Activated CD4-positive, alpha-beta T cell treated with anti-CD3 and anti-CD28 coated beads, Interleukin-2, amount 50 U/mL, for 4 hours (primary cell): Measurements from ENCODE around the gene TNFRSF25.
"Not testable (repeated sequence)": the region's sequence is repeated elsewhere in the genome, so short reads cannot be mapped to it uniquely, and the experiment has no call there.

Source experiments
- DNase-seq, 2 experiments: peaks; one replicate each; pipeline ENCODE4 v3.0.0-alpha.2; 2020

TNFRSF25 gene

DNA sequence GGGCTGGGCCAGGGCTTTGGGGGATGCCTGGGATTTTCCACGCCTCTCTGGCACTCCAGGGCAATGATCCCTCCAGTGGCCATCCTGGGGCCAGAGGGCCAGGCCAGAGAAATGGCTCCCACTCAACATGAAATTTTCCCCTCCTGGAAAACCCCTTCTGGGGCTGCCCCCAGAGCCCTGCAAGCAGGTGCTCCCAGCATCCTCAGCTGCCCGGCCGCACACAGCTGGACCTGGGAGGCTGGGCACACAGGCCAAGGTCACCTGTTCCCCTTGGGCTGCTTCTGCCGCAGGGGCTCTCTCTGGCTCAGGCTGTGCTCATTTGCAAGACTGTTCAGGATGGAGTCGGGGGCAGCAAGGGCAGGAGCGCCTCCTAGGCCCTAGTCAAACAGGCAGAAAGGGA is 37.5 kb downstream of the TNFRSF25 start:
- DNase-seq, result not testable (repeated sequence)

DNA sequence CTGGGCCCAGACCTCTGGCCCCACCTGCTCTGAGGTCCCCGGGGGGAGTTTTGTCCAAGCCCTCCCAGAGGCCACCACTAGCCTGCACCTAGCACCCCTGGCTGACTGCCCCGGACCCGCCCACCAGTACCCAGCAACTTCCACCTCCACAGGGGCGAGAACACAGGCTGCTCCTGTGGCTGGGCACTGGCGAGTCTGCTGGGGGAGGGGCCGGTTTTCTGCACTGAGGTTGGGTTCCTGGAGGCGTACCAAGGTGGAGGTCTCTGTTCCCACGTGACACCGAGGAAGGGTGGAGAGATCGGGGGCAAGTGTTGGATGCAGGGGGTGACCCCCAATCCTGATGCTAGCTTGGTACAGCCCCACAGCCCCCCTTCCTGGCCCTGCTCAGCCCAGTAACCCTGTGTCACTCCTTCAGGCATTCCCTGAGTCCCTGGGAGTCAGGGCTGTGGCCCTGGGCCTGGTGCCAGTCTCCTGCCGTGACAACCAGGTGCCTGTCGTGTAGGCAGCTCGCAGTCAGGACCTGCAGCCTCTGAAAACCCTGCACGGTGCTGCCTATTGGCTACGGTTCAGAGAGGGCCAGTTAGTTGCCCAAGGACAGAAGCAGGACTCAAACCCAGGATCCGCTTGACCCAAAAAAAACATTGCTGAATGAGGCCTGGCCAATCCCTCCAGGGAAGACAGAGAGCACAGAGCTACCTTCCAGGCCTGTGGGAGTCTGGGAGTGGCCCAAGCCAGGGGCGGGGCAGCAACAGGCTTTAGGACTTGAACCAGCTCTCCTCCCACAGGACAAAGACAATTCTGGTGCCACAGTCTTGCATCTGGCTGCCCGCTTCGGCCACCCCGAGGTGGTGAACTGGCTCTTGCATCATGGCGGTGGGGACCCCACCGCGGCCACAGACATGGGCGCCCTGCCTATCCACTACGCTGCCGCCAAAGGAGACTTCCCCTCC is 38.3 kb downstream of the TNFRSF25 start:
- DNase-seq, result no peak

DNA sequence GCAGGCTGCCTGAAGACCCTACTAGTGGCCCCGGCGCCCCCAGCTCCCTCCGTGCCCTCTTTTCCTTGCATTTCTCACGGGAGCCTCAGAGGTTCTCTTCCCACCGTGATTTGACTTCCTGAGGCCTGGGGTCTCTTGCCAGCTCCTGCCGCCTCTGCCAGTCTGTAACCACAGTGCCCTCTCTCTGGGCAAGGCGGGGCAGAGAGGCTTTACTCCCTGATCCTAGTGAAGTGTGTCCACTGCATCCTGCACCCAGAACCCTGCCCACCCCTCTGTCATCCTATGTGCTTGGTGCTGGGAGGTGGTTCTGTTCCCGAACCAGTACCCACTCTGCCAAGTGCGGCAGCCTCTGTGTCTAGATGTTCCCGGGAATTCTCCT is 39.0 kb downstream of the TNFRSF25 start:
- DNase-seq, result no peak

DNA sequence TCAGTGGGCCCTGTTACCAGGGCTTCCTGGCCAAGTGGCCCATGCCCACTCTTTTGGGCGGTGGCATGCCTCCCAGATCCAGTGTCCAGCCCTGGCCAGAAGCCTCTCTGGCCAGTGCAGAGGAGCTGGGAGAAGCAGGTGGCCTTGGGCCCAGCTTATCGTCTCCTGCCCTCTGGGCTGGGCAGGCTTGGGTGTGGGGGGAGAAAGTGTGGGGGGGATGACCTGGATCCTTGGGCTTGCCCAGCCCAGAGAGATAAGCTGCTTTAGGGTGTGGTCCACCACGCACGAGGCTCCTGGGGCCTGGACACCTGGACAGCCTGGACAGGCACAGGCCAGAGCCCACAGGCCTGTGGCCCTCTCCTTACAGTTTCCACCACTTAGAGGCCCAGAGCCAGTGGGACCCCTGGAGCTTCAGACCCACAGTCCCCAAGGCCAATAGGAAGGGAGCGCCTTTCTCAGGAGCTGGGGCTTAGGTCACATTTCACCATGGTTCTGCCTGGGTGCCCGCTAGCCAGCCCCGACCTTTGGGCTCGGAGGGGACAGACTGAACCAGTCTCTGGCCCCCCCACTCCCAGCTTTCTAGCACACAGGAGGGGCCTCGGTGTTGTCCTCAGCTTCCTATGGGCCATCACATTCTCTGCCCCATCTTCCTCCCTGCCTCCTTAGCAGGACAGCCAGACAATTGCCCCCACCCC is 39.5 kb downstream of the TNFRSF25 start:
- no peak for DNase-seq

DNA sequence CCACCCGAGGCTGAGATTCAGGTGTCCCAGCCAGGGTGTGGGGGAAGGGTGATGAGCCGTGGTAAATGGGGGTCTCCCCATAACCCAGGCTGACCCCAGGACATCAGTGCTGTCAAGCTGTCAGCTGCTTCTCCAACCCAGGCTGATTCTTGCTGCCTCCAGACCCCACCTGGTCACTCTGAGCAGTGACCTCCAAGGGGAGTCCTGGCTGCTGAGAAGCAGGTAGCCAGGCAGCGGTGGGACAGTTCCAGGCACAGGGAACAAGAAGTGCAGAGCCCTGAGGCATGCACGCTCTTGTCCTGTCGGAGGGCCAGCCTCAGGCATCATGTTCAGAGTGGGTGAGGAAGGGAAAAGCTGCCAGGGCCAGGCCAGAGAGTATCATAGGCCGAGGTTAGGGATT is 40.3 kb downstream of the TNFRSF25 start:
- no peak for DNase-seq

DNA sequence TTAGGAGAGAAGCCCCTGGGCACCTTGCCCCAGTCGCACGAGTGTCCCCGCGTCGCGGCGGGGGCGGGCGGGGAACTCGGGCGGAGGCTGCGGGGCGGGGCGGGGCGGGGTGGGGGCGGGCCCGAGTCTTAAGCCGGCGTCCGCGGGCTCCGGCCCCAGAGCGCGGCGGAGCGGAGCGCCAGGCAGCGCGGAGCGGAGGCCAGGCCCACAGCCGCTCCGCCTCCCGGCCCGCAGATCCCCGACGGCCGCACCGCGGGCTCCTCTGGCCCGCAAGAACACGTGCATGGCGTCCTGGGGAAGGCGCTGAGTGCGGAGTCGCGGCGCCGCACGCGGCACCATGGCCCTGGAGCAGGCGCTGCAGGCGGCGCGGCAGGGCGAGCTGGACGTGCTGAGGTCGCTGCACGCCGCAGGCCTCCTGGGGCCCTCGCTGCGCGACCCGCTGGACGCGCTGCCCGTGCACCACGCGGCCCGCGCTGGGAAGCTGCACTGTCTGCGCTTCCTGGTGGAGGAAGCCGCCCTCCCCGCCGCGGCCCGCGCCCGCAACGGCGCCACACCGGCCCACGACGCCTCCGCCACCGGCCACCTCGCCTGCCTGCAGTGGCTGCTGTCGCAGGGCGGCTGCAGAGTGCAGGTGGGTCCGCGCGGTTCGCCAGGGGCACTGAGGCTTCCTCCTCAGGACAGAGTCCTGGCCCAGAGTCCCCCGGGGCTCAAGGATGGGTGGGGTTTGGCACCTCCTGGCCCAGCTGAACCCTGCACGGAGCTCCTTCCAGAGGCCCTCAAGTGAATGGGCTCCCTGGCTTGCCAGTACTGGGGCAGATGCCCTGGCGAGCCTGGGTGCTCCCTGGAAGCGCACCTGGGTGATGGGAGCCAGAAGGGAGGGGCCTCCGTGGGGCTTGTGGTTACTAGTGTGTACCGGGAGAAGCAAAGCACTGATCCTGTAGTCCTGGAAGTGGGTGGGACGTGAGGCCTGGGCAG is 41.1 kb downstream of the TNFRSF25 start, which contains the start of gene ESPN:
ESPN (plus strand) TSS at position 158 of the 975 bp plus-strand sequence; CDS start at position 338, 180 bp downstream.
- DNase-seq, result no peak

DNA sequence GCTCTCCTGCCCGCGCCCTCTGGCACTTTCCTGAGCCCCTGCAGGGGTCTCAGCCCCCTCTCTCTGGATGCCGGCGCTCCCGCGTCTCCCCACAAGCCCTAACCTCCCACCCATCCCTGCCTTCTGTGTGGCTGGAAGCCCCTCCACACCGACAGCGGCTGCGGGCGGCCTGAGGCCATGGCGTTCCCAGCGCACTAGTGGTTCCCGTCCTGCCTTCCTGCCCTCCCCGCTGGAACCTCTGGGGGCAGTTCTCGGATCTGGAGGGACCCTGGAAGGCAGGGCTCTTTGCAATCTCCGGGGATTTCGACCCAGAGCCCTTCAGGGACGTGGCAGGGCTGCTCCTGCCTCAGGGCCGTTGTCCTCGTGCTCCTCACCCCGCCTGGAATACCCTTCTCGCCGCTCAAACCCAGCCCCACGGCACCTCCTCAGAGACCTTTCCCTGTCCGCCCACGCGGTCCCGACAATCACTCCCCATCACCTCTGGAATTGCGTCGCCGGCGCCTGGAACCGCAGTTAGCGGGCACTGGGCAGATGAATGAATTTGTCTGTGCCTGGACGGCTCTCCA is 41.9 kb downstream of the TNFRSF25 start:
- no peak for DNase-seq

DNA sequence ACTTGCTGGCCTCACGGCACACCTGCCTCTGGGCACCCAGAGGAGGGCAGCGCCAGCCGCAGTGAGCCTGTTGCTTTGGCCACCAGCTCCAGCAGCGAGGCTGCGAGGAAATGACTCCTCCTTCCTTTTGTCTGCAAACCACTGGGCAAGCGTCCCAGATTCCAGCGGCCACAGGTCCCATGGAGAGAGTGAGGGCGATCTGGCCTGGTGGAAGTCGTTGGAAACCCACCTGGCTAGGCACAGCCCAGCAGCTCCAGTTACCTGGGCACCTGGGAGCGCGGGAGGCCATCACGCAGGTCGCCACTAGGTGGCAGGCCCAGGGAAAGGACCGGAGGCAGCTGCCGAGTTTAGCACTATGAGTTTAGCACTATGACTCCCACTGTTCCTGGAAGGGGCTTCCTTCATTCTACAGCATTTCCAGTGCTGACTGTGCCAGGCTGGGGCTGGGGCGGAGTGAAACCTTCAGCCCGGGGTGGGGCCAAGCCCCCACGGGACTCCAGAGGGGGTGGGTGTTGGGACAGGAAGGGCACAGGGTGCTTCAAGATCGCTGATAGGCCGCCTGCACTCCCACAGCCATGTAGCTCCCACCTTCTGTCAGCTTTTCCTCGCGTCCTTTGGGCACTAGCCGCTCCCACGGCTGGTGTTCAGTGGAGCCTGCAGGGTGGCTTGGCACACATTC is 42.5 kb downstream of the TNFRSF25 start:
- peak; percentile 70 to 75 for DNase-seq

DNA sequence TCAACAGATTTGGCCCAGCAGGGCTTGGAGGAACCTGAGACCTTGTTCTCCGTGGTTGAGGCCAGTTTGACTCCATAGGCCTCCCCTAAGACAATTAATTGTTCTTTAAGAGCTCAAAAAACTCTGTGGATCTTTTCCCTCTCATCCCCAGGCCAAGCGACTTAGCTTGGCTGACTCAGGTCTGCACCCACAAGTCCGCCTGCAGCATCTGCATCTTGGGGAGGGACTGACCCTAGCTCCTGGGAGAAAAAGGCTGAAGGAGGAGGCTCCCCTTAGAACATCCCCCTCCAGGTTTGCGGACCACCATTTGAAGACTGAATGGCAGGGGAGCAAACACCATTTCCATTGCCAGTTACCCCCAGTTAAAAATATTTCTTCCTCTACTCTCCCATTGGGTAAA is 44.7 kb downstream of the TNFRSF25 start:
- no peak for DNase-seq

DNA sequence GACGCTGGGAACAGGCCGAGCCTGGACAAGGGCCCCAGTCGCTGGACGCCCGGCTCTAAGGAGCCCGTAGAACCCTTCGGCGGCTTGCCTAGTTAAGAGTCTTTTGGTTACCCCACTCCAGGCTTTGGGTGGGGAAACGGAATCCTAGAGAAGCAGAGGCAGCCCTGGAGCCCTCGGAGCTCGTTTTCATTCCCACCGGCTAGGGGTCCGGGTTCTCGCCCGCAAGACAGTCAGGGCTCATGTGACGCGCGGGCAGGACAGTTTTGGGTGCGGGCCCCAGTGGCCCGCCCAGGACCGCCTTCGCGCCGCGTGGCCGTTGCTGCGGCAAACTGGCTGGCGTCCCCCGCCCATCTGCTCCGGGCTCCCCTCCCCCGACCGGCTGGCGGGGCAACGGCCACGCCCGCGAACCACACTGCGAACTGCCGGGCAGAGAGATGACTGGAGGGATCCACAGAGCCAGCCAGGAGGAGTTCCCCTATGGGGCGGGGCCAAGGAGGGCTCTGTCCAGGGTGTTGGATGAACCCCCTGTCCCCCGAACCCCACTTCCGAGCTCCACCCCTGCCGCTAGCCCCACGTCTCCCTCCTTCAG is 45.4 kb downstream of the TNFRSF25 start:
- no peak for DNase-seq

DNA sequence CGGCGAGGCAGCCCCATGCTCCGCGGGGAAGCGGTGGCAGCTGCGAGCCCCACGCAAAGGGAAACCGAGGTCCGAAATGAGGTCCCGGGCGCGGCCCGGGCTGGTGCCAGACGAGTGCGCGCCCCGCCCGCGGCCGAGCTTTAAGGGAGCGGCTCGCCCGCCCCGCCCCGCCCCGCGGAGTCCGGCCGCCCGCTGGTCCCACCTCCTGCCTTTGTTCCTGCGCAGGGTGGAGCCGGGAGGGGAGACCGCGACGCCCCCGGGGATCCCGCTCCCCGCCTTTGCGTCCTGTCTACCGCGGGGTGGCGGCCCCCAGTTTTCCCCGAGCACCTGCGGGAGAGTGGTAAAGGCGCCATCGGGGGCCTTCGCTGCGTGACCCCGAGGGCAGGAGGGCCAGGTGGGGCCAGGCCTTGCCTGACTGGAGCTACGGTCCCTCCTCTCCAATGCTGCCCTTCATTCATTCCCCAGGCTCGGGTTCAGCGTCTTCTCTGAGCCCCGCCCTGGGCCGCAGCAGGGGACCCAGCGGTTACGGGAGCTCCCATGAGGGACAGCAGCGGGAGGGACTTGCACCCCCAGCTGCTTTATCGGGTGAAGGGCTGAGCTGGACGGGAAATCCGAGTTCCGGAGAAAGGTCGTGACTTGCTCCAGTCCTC is 46.0 kb downstream of the TNFRSF25 start, which contains the start of gene HES2:
HES2 (minus strand) TSS at position 116 of the 650 bp plus-strand sequence; CDS start at position 17, 99 bp downstream.
- DNase-seq, result no peak

DNA sequence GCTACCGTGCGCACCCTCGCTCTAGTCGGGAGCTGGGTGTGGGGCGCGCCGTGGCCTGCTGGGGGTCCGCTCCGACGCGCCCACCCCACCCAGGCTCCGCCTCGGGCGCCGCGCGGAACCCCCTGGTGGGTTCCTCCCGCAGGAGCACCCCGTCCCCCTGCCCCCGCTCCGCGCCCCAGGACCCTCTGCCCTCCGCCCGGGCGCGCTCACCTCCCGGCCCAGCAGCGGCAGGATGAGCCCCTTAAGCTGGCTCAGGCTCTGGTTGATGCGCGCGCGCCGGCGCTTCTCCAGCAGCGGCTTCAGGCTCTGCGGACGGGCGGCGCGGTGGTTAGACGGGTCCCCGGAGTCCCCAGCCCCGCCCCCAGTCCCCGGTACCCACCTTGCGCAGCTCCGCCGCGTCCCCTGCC is 46.6 kb downstream of the TNFRSF25 start:
- DNase-seq, result no peak

DNA sequence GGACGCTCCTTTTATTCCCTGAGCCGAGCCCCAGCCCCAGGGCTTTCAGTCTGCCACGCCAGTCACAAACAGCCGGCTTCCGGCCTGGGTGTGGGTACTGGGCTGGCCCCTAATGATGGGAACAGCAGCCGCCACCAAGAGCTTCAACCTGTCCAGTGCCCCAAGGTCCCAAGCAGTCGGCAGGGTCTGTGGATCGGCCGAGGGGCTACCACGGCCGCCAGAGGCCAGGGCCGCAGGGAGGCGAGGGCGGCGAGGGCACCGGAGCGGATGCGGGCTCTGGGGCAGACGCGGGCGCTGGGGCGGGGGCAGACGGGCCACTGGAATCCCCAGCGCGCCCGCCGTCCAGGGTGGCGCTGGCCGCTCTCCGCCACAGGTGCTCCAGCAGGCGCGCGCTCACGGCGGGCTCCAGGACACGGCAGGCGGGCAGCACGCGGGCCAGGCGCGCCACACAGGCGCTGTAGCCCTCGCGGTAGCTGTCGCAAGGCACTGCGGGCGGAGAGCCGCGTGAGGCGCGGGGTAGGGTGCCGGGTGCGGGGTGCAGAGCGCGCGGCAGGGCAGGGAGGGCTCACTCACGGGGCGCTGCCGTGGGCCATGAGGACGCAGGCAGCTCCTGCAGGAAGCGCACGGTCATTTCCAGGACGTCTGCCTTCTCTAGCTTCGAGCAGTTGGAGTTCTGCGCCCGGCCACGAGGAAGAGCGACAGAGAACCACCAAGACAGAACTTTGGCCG is 47.1 kb downstream of the TNFRSF25 start:
- no peak for DNase-seq

DNA sequence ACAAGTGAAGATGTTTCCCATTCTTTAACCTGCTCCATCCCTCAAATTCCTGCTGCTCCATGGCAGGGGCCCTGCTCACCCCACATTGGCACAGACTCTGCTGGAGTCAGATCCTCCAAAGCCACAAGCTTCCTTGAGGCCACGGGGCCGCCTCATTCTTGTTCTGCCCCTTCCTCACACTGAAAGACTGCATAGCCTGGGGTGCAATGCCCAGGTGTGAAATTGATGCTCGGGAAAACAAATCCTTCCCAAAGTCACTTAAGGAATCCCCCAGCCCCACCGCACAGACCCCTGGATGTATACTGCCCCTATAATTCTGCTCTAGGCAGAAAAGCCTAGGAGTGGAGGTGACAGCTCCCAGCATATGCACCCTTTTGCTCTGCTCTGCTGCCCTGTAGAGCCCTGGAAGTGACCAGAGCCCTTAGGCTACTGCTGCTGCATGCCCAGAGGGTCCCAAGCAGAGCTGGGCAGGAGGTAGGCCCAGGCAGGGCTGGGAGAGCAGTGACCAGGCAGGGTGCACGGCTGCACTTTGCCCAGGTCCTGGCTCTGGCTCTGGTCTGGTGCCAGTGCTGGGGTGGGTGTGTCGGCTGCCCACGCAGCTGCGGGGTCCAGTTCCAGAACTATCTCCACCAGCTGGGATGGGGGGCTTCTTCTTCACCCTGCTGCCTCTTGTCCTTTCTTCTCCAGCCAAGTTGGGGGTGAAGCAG is 47.9 kb downstream of the TNFRSF25 start:
- no peak for DNase-seq

DNA sequence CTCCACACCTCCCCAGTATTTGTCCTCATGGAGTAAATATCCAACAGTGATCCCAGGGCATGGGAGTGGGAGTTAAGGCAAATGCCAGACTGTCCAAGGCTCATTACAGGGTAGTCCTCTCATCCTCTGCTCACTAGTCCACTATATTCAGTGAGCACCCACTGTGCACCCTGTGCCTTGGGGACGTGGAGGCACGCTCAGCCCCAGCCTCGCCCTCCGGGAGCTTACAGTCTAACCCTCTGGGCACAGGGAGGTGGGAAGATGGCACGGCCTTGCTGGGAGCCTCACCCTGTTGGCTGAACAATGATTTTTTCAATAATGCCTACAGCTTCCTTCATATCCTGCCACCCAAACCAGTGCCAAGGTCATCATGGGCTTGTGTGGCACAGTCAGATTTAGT is 49.1 kb downstream of the TNFRSF25 start:
- DNase-seq, result no peak

DNA sequence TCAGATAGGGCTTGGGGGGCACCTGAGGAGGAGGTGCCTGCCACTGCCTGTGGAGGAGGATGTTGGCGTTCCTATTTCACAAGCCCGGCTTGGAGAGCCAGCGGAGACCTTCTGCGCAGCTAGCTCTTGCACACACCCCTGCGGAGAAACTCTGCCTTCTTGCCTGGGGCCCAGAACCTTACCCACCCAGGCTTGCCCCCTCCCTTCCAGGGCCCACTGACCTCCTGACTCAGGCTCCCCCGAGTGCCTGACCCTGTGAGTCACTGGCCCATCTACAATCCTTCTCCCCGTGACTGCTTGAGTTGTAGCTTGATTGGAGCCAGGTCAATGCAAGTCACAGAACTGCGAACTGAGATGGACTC is 49.7 kb downstream of the TNFRSF25 start:
- DNase-seq, result no peak

DNA sequence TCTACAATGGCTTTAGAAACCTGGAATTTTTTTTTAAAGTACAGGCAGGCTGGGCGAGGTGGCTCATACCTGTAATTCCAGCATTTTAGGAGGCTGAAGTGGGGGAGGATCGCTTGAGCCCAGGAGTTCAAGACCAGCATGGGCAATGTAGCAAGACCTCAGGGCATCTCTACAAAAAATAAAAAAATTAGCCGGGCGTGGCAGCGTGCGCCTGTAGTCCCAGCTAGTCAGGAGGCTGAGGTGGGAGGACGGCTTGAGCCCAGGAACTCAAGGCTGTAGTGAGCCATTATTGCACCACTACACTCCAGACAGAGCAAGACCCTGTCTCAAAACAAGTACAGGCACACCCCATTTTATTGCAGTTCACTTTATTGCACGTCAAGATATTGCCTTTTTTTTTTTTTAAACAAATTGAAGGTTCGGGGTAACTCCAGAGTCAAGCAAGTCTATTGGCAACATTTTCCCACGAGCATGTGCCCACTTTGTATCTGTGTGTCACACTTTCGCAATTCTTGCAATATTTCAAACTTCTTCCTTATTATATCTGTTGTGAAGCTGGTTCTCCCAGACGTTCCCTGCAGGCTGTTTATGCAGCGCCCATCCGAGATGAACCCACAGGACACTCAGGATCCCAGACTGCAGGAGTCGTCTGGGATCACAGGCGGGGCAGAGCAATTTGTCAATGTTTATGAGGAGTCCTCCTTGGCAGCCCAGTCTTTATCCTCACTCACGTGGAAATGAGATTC is 50.9 kb downstream of the TNFRSF25 start:
- DNase-seq, result no peak

DNA sequence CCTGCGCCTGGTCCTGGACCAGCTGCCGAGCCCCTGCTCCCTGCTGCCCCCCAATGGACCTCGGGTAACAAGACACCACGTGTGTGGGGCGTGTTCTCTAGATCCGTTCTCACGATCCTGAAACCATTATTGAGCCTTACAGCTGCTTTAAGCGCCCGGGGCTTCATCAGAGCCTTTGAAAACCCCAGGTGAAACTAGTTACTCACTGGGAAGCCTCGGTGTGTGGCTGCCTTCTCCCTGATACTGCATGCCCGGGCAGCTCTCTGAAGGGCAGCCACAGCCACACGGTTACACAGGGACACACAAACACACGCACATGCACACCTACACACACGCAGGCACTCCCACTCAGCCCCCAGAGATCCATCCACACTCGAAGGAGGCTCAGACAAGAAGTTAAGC is 51.5 kb downstream of the TNFRSF25 start:
- peak; percentile 28 to 29 for DNase-seq

DNA sequence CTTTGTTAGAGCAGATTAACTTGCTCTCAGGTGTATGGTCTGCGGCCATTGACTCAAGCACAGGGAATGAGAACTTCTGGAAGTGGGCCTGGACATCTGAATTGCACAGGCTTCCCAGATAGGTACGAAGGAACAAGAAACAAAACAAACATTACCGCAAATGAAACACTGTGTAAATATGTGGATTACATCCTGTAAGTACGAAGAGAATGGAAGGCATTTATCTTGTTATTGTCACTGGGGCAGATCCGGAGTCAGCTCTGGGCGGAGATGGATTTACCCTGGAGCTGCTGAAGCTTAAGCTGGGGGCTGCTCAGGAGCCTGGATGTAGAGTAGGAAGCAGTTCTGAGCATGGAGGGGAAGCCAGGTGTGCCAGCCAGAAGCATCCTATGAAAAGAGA is 53.1 kb downstream of the TNFRSF25 start:
- DNase-seq, result no peak
